MCF 10A (cell line): Measurements from ENCODE around the gene CNN1. TPM values are rescaled to one million over a fixed set of nuclear protein-coding genes. Genes with fewer than 3 reads are reported as not detected.

Source experiments
- BruUV-seq: library from RNA; stranded (reverse); fragments of 400-500 nt; replicated peaks from 2 replicates; lab custom pipeline; 2021; lab: Mats Ljungman, UMichigan
- CTCF ChIA-PET: fragments of 300-600 bp; sonication (Branson Sonifier 250); formaldehyde crosslinking; extraction: SDS; loops from one replicate; lab custom pipeline; 2021; ENCODE audit warnings: antibody characterized with exemption, inconsistent platforms; lab: Yijun Ruan, JAX
- POLR2A ChIA-PET: fragments of 300-600, 350-650 bp; sonication (Branson Sonifier 250); formaldehyde crosslinking; extraction: SDS; loops from one replicate; lab custom pipeline; 2020; ENCODE audit warnings: antibody characterized with exemption, inconsistent platforms; lab: Yijun Ruan, JAX
- DNase-seq: peaks from one replicate; pipeline ENCODE4 v3.0.0-alpha.2; 2018; ENCODE audit not compliant: unreplicated experiment
- H3K27ac Mint-ChIP-seq: one replicate; pipeline ENCODE4 v1.8.0; 2022; ENCODE audit warnings: mild to moderate bottlenecking, low read depth, mixed read lengths; ENCODE audit not compliant: unreplicated experiment
- H3K27me3 Mint-ChIP-seq: one replicate; pipeline ENCODE4 v1.8.0; 2022; ENCODE audit warnings: mixed read lengths; ENCODE audit not compliant: insufficient read depth, unreplicated experiment
- H3K36me3 Mint-ChIP-seq: one replicate; pipeline ENCODE4 v1.8.0; 2022; ENCODE audit warnings: mild to moderate bottlenecking, moderate library complexity, mixed read lengths; ENCODE audit not compliant: insufficient read depth, unreplicated experiment
- H3K4me1 Mint-ChIP-seq: one replicate; pipeline ENCODE4 v1.8.0; 2022; ENCODE audit warnings: mixed read lengths; ENCODE audit not compliant: insufficient read depth, unreplicated experiment
- H3K4me3 Mint-ChIP-seq: one replicate; pipeline ENCODE4 v1.8.0; 2022; ENCODE audit warnings: mild to moderate bottlenecking, moderate library complexity, mixed read lengths; ENCODE audit not compliant: unreplicated experiment
- H3K9me3 Mint-ChIP-seq: one replicate; pipeline ENCODE4 v1.8.0; 2022; ENCODE audit warnings: mixed read lengths; ENCODE audit not compliant: unreplicated experiment
- intact Hi-C: fragments of 100-400 bp; cut with micrococcal nuclease; formaldehyde crosslinking; loops from 2 replicates; pipeline ENCODE4 v1.14.1; 2022
- total RNA-seq: library from RNA; stranded (reverse); gene quantifications from 2 replicates; pipeline ENCODE4 v1.2.3, GENCODE V29; 2022
- TF ChIP-seq, protein P1 (sequence below): fragments of 200-600 bp; IDR thresholded peaks from one replicate; pipeline ENCODE4 v1.8.0; 2022; ENCODE audit warnings: antibody characterized with exemption, mild to moderate bottlenecking; ENCODE audit not compliant: unreplicated experiment

Gene CNN1
- total RNA-seq, 1 experiment from 2014 or later: not detected

DNA sequence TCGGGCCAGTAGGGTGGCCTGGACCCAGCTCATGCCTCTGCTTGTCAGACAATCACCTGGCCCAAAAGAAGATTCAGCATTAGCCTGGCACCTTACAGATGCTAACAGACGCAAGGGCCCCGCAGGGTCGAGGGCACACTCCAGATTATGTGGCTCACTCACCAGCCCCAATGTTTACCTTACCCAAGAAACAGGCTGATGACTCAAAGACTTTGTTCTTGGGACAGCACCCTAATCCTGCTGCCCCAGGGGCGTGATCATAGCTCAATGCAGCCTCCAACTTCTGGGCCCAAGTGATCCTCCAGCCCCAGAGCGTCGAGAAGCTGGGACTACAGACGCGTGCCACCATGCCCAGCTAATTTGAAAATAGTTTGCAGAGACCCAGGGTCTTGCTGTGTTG lies 19.5 kb upstream of the CNN1 start:
- BruUV-seq: no TSS peak
- intact Hi-C loops: no loop called here
- Mint-ChIP-seq H3K4me3 (no peak overlapping the region), H3K27ac (no peak overlapping the region), H3K4me1 (no peaks in the 10 kb centered on the region), H3K9me3 (no peaks in the 10 kb centered on the region), H3K36me3 (peaks cover 36% of the 10 kb centered on the region), H3K27me3 (no peaks in the 10 kb centered on the region)
- TF ChIP-seq, protein P1, sequence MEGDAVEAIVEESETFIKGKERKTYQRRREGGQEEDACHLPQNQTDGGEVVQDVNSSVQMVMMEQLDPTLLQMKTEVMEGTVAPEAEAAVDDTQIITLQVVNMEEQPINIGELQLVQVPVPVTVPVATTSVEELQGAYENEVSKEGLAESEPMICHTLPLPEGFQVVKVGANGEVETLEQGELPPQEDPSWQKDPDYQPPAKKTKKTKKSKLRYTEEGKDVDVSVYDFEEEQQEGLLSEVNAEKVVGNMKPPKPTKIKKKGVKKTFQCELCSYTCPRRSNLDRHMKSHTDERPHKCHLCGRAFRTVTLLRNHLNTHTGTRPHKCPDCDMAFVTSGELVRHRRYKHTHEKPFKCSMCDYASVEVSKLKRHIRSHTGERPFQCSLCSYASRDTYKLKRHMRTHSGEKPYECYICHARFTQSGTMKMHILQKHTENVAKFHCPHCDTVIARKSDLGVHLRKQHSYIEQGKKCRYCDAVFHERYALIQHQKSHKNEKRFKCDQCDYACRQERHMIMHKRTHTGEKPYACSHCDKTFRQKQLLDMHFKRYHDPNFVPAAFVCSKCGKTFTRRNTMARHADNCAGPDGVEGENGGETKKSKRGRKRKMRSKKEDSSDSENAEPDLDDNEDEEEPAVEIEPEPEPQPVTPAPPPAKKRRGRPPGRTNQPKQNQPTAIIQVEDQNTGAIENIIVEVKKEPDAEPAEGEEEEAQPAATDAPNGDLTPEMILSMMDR: no peak
- DNase-seq: peak; percentile 28
- POLR2A ChIA-PET: no interaction called here
- CTCF ChIA-PET: interaction anchor here (0.7 kb wide), 1 partner anchor 104 kb away, joined by 4 read pairs; no protein-coding TSS in a partner anchor

DNA sequence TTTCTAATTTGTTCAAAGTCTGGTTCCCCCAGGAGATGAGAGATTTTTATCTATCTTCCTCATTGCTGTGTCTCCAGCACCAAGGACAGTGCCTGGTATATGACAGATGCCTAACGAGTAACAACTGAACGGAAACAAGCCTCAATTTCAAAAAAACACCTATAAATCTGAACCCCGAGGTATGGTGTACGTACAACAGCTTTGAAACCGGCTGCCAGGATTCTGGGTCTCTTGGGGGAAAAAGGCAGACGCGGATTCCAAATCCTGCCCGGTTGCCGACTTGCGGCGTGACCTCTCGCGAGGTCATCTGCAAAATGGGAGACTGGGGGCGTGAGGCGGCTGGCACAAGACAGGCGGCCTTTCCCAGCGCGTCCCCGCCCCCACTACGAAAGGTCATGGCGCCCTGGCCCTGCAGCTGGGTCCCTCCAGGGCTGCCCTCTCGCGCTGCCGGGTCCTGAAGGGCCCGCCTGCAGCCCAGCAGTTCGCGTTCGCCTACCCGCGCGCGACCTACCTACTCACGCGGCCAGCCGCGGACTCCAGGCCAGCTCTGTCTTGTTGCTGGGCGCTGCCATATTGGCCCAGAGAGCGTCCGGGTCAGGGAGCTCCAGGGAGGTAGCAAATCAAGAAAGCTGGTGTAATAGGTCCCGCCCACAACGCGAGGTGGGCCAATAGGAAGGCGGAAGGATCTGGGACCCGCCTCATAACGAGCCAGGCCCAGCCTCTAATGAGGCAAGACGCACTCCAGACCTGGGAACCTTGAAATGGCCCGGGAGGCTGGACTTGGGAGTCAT lies 9.9 kb upstream of the CNN1 start, which contains the start of gene ECSIT:
ECSIT (minus strand) TSS at position 584 of the 791 bp plus-strand sequence. CDS start 9,964 bp downstream, outside the sequence.
- H3K27me3 Mint-ChIP-seq: no peaks in the 10 kb centered on the region
- H3K4me3 Mint-ChIP-seq: peak within 1 kb of the TSS; percentile 93
- H3K4me1 Mint-ChIP-seq: peaks cover 8% of the 10 kb centered on the region
- BruUV-seq: TSS peak; percentile 76
- H3K36me3 Mint-ChIP-seq: peaks cover 6% of the 10 kb centered on the region
- TF ChIP-seq, protein P1: no peak
- ChIA-PET CTCF (interaction anchor here (0.6 to 1.1 kb wide), 6 partner anchors 11 to 869 kb away, joined by 3 to 4 read pairs (median 3); no protein-coding TSS in a partner anchor), POLR2A (interaction anchor here (0.6 to 1.8 kb wide), 19 partner anchors 9 to 1083 kb away, joined by 3 to 15 read pairs (median 3); partner anchors contain the start of genes ELOF1, ODAD3, PRKCSH and SWSAP1)
- H3K9me3 Mint-ChIP-seq: no peaks in the 10 kb centered on the region
- DNase-seq: peak; percentile 100
- H3K27ac Mint-ChIP-seq: peak within 1 kb of the TSS; percentile 90
- intact Hi-C loops: loop anchor here (1.0 kb wide), 1 partner anchor 23 kb away; the partner anchor contains the start of gene ZNF653

DNA sequence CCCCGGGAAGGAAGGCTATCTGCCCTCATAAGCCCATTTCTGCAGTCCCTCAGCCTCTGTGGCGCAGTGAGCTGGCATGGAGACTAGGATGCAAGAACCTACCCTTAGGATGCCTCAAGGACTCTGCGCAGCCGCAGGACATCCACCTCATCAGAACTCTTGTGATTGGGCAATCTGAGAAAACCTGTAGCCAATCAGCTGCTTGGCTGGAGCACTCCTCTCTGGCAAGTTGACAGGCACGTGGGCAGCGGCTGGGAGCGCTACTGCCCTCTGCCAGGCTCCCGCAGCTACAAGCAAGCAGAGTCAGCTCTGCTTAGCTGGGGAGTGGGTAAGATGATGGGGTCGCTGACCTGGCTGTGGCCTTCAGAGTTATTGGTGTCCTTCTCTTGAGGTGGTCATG lies 8.2 kb upstream of the CNN1 start:
- Mint-ChIP-seq H3K27ac (no peak overlapping the region), H3K4me1 (peaks cover 8% of the 10 kb centered on the region), H3K4me3 (no peak overlapping the region), H3K27me3 (no peaks in the 10 kb centered on the region), H3K36me3 (peaks cover 6% of the 10 kb centered on the region), H3K9me3 (no peaks in the 10 kb centered on the region)
- peak; percentile 95 for DNase-seq
- no TSS peak for BruUV-seq
- TF ChIP-seq, protein P1: no peak
- CTCF ChIA-PET: interaction anchor here (0.6 kb wide), 2 partner anchors 50 to 235 kb away, joined by 3 to 4 read pairs; no protein-coding TSS in a partner anchor
- POLR2A ChIA-PET: interaction anchor here (0.6 to 2.4 kb wide), 3 partner anchors 29 to 80 kb away, joined by 3 to 9 read pairs (median 3); partner anchors contain the start of genes ELOF1 and ZNF627
- intact Hi-C loops: loop anchor here (10.0 kb wide), 1 partner anchor 54 kb away; no protein-coding TSS in a partner anchor

DNA sequence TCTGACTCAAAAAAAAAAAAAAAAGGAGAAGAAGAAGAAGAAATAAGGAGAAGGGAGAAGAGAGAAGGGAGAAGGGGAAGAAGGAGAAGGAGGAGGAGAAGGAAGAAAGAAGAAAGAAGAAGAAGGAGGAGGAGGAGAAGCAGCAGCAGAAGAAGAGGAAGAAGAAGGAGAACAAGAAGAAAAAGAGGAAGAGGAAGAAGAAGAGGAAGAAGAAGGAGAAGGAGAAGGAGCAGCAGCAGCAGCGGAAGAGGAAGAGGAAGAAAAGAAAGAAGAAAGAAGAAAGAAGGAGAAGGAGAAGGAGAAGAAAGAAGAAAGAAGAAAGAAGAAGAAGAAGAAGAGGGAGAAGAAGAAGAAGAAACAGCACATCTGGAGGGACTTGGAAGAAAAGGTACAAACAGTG lies 4.1 kb upstream of the CNN1 start:
- POLR2A ChIA-PET: no interaction called here
- DNase-seq: no peak
- no peaks in the 10 kb centered on the region for H3K9me3 Mint-ChIP-seq
- no TSS peak for BruUV-seq
- no peaks in the 10 kb centered on the region for H3K27me3 Mint-ChIP-seq
- peaks cover 11% of the 10 kb centered on the region for H3K4me1 Mint-ChIP-seq
- H3K4me3 Mint-ChIP-seq: peak overlapping the region; percentile 1
- H3K36me3 Mint-ChIP-seq: no peaks in the 10 kb centered on the region
- intact Hi-C loops: loop anchor here (10.0 kb wide), 1 partner anchor 50 kb away; no protein-coding TSS in a partner anchor
- no peak overlapping the region for H3K27ac Mint-ChIP-seq
- CTCF ChIA-PET: no interaction called here
- TF ChIP-seq, protein P1: no peak
